ENCODE measurements around the gene NEIL3.

NEIL3 gene

DNA sequence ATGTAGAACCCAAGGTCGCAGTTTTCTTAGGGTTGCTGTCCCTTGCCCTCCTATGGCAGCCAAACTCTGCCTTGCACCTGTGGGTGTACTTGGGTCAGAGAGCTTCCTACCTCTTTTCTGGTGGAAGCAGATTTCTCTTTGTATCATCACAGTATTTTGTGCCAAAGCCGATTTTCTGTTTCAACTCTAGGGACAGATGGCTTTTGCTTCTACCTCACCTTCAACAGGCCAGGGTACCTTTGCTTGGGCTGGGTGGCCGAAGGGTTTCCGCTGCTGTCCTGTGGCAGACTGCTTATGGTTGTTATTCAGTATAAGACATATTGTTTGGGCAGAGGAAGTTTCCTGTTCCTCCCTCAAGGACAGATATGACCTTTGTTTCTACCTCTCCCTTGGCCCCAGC, 22.4 kb downstream of the NEIL3 start:
- no peaks in the 10 kb centered on the region for H3K27me3 ChIP-seq
- no peak overlapping the region for H3K27ac ChIP-seq
- intact Hi-C loops (cut with DNase I; ENCODE audit: low total_unique reads), result no loop called here
- no peak for TF ChIP-seq CTCF (IDR thresholded peaks at IDR 0.05)
- no peak overlapping the region for H3K4me3 ChIP-seq
- H3K36me3 ChIP-seq, result no peaks in the 10 kb centered on the region
- no peaks in the 10 kb centered on the region for H3K4me1 ChIP-seq
- DNase-seq, result no peak
- H3K9me3 ChIP-seq, result peaks cover 0 to 8% (median 0%) of the 10 kb centered on the region in 3 donors

DNA sequence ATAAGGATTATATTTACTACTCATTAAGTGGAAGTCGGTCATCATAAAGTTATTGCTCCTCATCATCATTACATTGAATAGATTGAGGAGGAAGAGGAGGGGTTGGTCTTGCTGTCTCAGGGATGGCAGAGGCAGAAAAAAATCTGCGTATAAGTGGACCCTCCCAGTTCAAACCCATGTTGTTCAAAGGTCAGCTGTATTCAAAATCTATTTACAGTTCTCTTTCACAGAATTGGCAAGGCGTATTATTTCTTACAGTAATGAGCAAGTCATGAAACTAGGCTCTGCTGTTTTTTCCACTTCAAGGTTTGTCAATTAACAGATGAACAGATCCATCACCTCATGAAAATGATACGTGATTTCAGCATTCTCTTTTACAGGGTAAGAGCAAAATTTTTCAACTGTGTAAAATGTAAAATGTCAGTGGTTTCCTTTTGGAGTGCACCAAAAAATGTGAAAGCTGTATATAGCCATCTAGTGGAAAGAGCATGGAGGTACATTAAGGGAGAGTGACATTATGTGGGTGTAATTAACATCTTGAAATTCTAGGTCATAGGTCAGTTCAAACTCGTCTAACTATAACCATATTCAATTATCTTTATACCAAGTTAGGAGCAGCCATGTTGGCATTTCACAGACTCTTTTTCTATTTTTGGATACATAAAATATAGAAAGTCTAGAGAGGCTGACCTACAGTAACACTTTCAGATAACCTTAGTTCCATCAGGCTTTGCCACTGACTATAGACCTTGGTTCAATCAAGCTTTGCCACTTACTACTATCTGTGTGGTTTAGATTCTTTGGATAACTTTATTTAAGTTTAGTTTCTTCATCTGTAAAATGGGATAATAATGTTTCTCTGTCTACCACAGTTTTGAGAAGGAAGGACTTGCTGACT, 30.1 kb downstream of the NEIL3 start:
- no peaks in the 10 kb centered on the region for H3K4me1 ChIP-seq
- no peak overlapping the region for H3K4me3 ChIP-seq
- no peaks in the 10 kb centered on the region for H3K36me3 ChIP-seq
- no peaks in the 10 kb centered on the region for H3K27me3 ChIP-seq
- intact Hi-C loops (cut with DNase I; ENCODE audit: low total_unique reads), result loop anchor here (5.0 kb wide), 1 partner anchor 87 kb away; no protein-coding TSS in a partner anchor
- TF ChIP-seq CTCF (IDR thresholded peaks at IDR 0.05), result peak; percentile 64 to 75
- no peaks in the 10 kb centered on the region for H3K9me3 ChIP-seq
- DNase-seq, result no peak
- no peak overlapping the region for H3K27ac ChIP-seq

DNA sequence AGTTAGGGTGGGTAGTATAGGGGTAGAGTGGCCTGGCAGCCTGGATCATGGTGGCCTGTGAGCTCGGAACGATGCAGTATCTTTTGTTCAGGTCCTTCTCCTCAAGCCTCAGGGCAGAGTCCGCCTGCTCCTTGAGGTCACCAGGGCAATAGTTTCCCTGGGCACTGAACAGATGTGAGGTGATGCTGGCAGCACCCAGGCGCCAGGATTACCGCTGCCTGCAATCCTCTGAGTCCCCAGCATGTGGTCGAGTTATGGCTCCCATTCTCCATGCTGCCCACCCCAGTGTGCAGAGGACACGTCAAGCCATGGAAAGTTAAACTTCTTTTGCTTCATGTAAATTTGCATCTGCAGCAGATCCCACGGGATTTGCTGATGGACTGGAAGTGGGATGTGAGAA, 38.7 kb downstream of the NEIL3 start:
- Histone ChIP-seq H3K36me3 (no peaks in the 10 kb centered on the region), H3K4me1 (no peaks in the 10 kb centered on the region), H3K9me3 (no peaks in the 10 kb centered on the region), H3K27ac (no peak overlapping the region), H3K4me3 (no peak overlapping the region), H3K27me3 (no peaks in the 10 kb centered on the region)
- no peak for TF ChIP-seq CTCF (IDR thresholded peaks at IDR 0.05)
- no peak for DNase-seq
- intact Hi-C loops (cut with DNase I; ENCODE audit: low total_unique reads), result no loop called here

DNA sequence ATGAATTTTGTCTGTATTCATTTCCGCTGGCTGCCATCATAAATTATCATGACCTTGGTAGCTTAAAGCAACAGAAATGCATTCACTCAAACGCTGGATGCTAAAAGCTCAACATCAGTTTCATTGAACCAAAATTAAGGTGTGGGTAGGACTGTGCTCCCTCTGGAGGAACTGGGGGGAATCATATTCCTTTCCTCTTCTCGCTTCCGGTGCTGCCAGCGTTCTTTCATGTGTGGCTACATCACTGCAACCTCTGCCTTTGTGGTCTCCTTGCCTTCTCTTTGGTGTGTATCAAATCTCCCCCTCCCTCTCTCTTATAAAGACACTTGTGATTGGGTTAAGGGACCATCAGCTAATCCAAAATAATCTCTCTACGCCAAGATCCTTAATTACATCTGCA, 39.5 kb downstream of the NEIL3 start:
- intact Hi-C loops (cut with DNase I; ENCODE audit: low total_unique reads), result no loop called here
- Histone ChIP-seq H3K9me3 (no peaks in the 10 kb centered on the region), H3K27ac (no peak overlapping the region), H3K27me3 (no peaks in the 10 kb centered on the region), H3K4me3 (no peak overlapping the region), H3K36me3 (no peaks in the 10 kb centered on the region), H3K4me1 (no peaks in the 10 kb centered on the region)
- DNase-seq, result no peak
- no peak for TF ChIP-seq CTCF (IDR thresholded peaks at IDR 0.05)

DNA sequence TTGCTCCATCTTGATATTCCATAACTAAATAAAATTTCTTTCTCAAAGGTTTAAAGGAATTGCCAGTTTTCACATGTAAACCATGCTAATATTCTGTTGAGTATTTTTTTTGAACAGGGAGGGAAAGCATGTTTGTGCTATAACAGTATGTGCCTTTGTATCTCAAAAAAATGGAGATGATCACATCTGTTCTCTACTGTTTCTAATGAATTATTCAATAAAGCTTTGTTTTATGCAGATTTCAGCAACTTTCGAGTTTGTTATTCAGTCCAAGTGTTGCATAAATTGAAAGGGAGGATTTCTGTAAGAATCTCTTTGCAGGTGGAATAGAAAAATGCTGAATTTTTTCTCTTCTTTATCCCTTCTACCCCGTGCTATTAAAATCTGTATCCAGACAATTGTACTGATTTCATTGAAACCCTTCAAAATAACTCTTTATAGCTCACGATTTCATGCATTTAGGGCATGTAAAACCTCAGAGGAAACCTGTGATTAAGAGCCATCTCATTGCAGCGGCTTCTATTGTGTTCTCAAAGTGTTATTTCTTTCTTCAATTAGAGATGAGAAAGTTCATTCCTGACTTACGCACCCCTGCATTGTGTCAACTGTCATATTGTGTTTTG, 42.1 kb downstream of the NEIL3 start:
- intact Hi-C loops (cut with DNase I; ENCODE audit: low total_unique reads), result no loop called here
- no peak for DNase-seq
- Histone ChIP-seq H3K36me3 (no peaks in the 10 kb centered on the region), H3K4me1 (no peaks in the 10 kb centered on the region), H3K27ac (no peak overlapping the region), H3K27me3 (no peaks in the 10 kb centered on the region), H3K9me3 (no peaks in the 10 kb centered on the region), H3K4me3 (no peak overlapping the region)
- TF ChIP-seq CTCF (IDR thresholded peaks at IDR 0.05), result no peak

Measured in tibial artery (tissue), 4 donors.